SU-DHL-6 (cell line): Measurements from ENCODE around the gene RPGRIP1.
"Not testable (repeated sequence)": the region's sequence is repeated elsewhere in the genome, so short reads cannot be mapped to it uniquely, and the experiment has no call there.

Source experiments
- H2AFZ ChIP-seq: fragments of 200-600 bp; sonication (generic); 2 replicates; pipeline ENCODE4 v1.6.1; 2014; ENCODE audit warnings: low read depth, mild to moderate bottlenecking, moderate library complexity, mixed read lengths, antibody characterized with exemption, low read length; ENCODE audit not compliant: severe bottlenecking
- H3F3A ChIP-seq: fragments of 200-600 bp; shearing (Covaris generic); 2 replicates; pipeline ENCODE4 v1.6.0; 2016; ENCODE audit warnings: antibody characterized with exemption, mild to moderate bottlenecking; ENCODE audit not compliant: insufficient read depth
- H3K27ac ChIP-seq: fragments of 200-600 bp; sonication (generic); 2 replicates; pipeline ENCODE4 v1.5.1; 2016; ENCODE audit warnings: low read depth, mild to moderate bottlenecking, low read length, moderate library complexity, mixed read lengths
- H3K27me3 ChIP-seq: fragments of 200-600 bp; sonication (generic), shearing (Covaris generic); 2 replicates; pipeline ENCODE4 v1.6.0; 2014; ENCODE audit warnings: mild to moderate bottlenecking, low read length
- H3K36me3 ChIP-seq: fragments of 200-600 bp; sonication (generic); 2 replicates; pipeline ENCODE4 v1.6.1; 2014; ENCODE audit warnings: mild to moderate bottlenecking, low read length, mixed read lengths
- H3K4me2 ChIP-seq: fragments of 300-600, 200-600 bp; shearing (Covaris generic), sonication (generic); 2 replicates; pipeline ENCODE4 v1.6.0; 2014; ENCODE audit warnings: low read length, low read depth, mild to moderate bottlenecking; ENCODE audit not compliant: poor library complexity, severe bottlenecking
- H3K4me3 ChIP-seq: fragments of 200-600 bp; sonication (generic); 2 replicates; pipeline ENCODE4 v1.5.1; 2014; ENCODE audit warnings: antibody characterized with exemption, low read length, mild to moderate bottlenecking, mixed read lengths; ENCODE audit not compliant: insufficient read depth, poor library complexity, severe bottlenecking
- H3K79me2 ChIP-seq: fragments of 200-600 bp; sonication (generic); 2 replicates; pipeline ENCODE4 v1.6.1; 2014; ENCODE audit warnings: mild to moderate bottlenecking, low read length, moderate library complexity; ENCODE audit not compliant: insufficient read depth
- H3K9ac ChIP-seq: fragments of 200-600 bp; sonication (generic); 2 replicates; pipeline ENCODE4 v1.7.0; 2014; ENCODE audit warnings: mild to moderate bottlenecking, low read length
- H3K9me2 ChIP-seq: fragments of 200-600 bp; sonication (generic); replicated peaks from 2 replicates; pipeline ENCODE4 v1.6.1; 2014; ENCODE audit warnings: low read length; ENCODE audit not compliant: insufficient read depth
- H3K9me3 ChIP-seq: fragments of 200-600 bp; sonication (generic); 2 replicates; pipeline ENCODE4 v1.6.1; 2014; ENCODE audit warnings: low read length, mixed read lengths; ENCODE audit not compliant: insufficient read depth
- H4K20me1 ChIP-seq: fragments of 200-600 bp; sonication (generic); 2 replicates; pipeline ENCODE4 v1.6.1; 2014; ENCODE audit warnings: low read depth, mild to moderate bottlenecking, antibody characterized with exemption, low read length, moderate library complexity, mixed read lengths
- CTCF ChIP-seq: fragments of 200-600 bp; sonication (generic); IDR thresholded peaks from one replicate; pipeline ENCODE4 v1.5.1; 2017; ENCODE audit warnings: antibody characterized with exemption, mild to moderate bottlenecking, low read length, moderate library complexity; ENCODE audit not compliant: insufficient read depth, poor library complexity, severe bottlenecking
- EZH2phosphoT487 ChIP-seq: fragments of 200-600 bp; sonication (generic), shearing (Covaris generic); conservative IDR thresholded peaks from 2 replicates; pipeline ENCODE4 v1.6.1; 2018; ENCODE audit warnings: mild to moderate bottlenecking, antibody characterized with exemption, low read length, moderate library complexity, mixed read lengths

RPGRIP1 gene

DNA sequence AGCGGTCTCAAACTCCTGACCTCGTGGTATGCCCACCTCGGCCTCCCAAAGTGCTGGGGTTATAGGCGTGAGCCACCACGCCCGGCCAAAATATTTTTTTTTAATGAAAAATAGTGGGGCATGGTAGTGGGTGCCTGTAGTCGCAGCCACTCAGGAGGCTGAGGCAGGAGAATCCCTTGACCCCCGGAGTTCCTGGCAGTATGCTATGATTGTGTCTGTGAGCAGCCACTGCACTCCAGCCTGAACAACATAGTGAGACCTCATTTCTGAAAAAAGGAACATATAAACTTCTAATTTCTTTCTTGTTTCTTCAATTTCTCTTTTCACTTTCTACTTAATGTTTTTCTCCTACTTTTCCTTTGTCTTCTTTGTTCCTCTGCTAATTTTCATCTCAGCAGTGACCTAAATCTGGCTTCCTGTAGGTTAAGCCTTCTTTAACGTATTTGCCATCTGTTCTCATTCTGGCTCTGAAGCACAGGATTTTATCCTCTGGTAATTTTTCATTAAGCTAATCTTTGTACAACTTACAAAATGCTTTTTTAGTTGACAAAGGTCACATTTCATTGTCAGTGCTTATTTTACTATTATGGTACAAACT, 4.5 kb upstream of the RPGRIP1 start:
- no peak overlapping the region for H3K4me3 ChIP-seq
- H3K4me2 ChIP-seq, result no peak overlapping the region
- H3K27me3 ChIP-seq, result no peaks in the 10 kb centered on the region
- no peaks in the 10 kb centered on the region for H3K9me2 ChIP-seq
- H3K27ac ChIP-seq, result no peak overlapping the region
- no peaks in the 10 kb centered on the region for H3K36me3 ChIP-seq
- no peak overlapping the region for H3K9ac ChIP-seq
- H3K9me3 ChIP-seq, result no peaks in the 10 kb centered on the region
- H3K79me2 ChIP-seq, result no peaks in the 10 kb centered on the region
- H2AFZ ChIP-seq, result no peak overlapping the region
- H3F3A ChIP-seq, result no peaks in the 10 kb centered on the region; the same call in 1 of the 2 replicates
- TF ChIP-seq EZH2phosphoT487, result no peak
- TF ChIP-seq CTCF, result no peak
- no peaks in the 10 kb centered on the region for H4K20me1 ChIP-seq

- Histone ChIP-seq H3K9me2 (no peaks in the 10 kb centered on the region), H3K27ac (no peak overlapping the region), H3K27me3 (no peaks in the 10 kb centered on the region), H3K36me3 (no peaks in the 10 kb centered on the region), H3K9me3 (no peaks in the 10 kb centered on the region), H3F3A (no peaks in the 10 kb centered on the region), H3K4me2 (no peak overlapping the region), H3K79me2 (no peaks in the 10 kb centered on the region), H3K9ac (no peak overlapping the region), H2AFZ (no peak overlapping the region), H3K4me3 (no peak overlapping the region), H4K20me1 (no peaks in the 10 kb centered on the region)
- no peak for TF ChIP-seq EZH2phosphoT487
- no peak for TF ChIP-seq CTCF
These were observed 1.3 kb upstream of the RPGRIP1 start for GRCh38 chr14:21278632-21279031.

GRCh38 chr14:21281917-21282316, 2.0 kb downstream of the RPGRIP1 start:
- H3K27me3 ChIP-seq, H3K79me2 ChIP-seq, H3K4me3 ChIP-seq, H4K20me1 ChIP-seq, H2AFZ ChIP-seq, H3K27ac ChIP-seq, H3K4me2 ChIP-seq, H3K9me3 ChIP-seq, H3K36me3 ChIP-seq, H3K9ac ChIP-seq, H3K9me2 ChIP-seq, H3F3A ChIP-seq: not testable (repeated sequence)

DNA sequence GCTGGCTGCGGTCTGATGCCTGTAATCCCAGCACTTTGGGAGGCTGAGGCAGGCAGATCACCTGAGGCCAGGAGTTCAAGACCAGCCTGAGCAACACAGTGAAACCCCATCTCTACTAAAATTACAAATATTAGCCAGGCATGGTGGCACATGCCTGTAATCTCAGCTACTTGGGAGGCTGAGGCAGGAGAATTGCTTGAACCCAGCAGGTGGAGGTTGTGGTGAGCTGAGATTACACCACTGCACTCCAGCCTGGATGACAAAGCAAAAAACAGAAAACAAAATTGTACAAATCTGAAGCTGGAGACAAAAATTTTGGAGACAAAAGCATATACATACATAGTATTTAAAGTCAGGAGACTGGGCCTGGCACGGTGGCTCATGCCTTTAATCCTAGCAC, 6.6 kb downstream of the RPGRIP1 start:
- H3K4me2 ChIP-seq, H2AFZ ChIP-seq, H3K9me2 ChIP-seq, H3K4me3 ChIP-seq, H3F3A ChIP-seq, H3K9me3 ChIP-seq, H3K79me2 ChIP-seq, H3K36me3 ChIP-seq, H3K9ac ChIP-seq, H3K27ac ChIP-seq, H3K27me3 ChIP-seq, H4K20me1 ChIP-seq: not testable (repeated sequence)
